Hepatocyte (in vitro differentiated cells): ENCODE data around the gene WLS. TPM values are rescaled to one million over a fixed set of nuclear protein-coding genes. Genes with fewer than 3 reads are reported as not detected.

Experiments
- DNase-seq: peaks from one replicate; pipeline ENCODE4 v3.0.0-alpha.2; 2016; ENCODE audit warnings: low spot score
- H2AFZ ChIP-seq: fragments of 200-600 bp; sonication (generic); 2 replicates; pipeline ENCODE4 v1.6.0; 2016; ENCODE audit warnings: antibody characterized with exemption, mild to moderate bottlenecking
- H3K27ac ChIP-seq: fragments of 200-600 bp; sonication (generic); 2 replicates; pipeline ENCODE4 v1.5.1; 2016; ENCODE audit warnings: mild to moderate bottlenecking
- H3K27me3 ChIP-seq: fragments of 200-600 bp; sonication (generic); 2 replicates; pipeline ENCODE4 v1.6.1; 2016
- H3K36me3 ChIP-seq: fragments of 200-600 bp; sonication (generic); replicated peaks from 2 replicates; pipeline ENCODE4 v1.5.1; 2016; ENCODE audit warnings: low read depth; ENCODE audit not compliant: insufficient read depth
- H3K4me1 ChIP-seq: fragments of 200-600 bp; sonication (generic); 2 replicates; pipeline ENCODE4 v1.5.1; 2016; ENCODE audit warnings: mild to moderate bottlenecking, moderate library complexity; ENCODE audit not compliant: insufficient read depth
- H3K4me2 ChIP-seq: fragments of 200-600 bp; sonication (generic); 2 replicates; pipeline ENCODE4 v1.6.0; 2016
- H3K4me3 ChIP-seq: fragments of 200-600 bp; sonication (generic); 2 replicates; pipeline ENCODE4 v1.5.1; 2016; ENCODE audit warnings: mild to moderate bottlenecking
- H3K79me2 ChIP-seq: fragments of 200-600 bp; sonication (generic); 2 replicates; pipeline ENCODE4 v1.6.0; 2017; ENCODE audit warnings: mild to moderate bottlenecking
- H3K9me2 ChIP-seq: fragments of 200-600 bp; sonication (generic); replicated peaks from 2 replicates; pipeline ENCODE4 v1.6.0; 2017; ENCODE audit warnings: mild to moderate bottlenecking; ENCODE audit not compliant: insufficient read depth
- H3K9me3 ChIP-seq: fragments of 200-600 bp; sonication (generic); 2 replicates; pipeline ENCODE4 v1.5.1; 2016; ENCODE audit warnings: low read depth, mild to moderate bottlenecking
- H4K20me1 ChIP-seq: fragments of 200-600 bp; sonication (generic); 2 replicates; pipeline ENCODE4 v1.6.0; 2016; ENCODE audit warnings: mild to moderate bottlenecking; ENCODE audit not compliant: insufficient read depth, poor library complexity, severe bottlenecking
- EZH2 ChIP-seq: fragments of 200-600 bp; sonication (generic); IDR thresholded peaks from 2 replicates; pipeline ENCODE4 v1.6.1; 2016; ENCODE audit warnings: antibody characterized with exemption, mild to moderate bottlenecking, borderline replicate concordance
- EZH2phosphoT487 ChIP-seq: fragments of 200-600 bp; sonication (generic); IDR thresholded peaks from one replicate; pipeline ENCODE4 v1.6.1; 2018; ENCODE audit warnings: antibody characterized with exemption, mild to moderate bottlenecking, low read depth, moderate library complexity; ENCODE audit not compliant: unreplicated experiment, severe bottlenecking
- WGBS: methylation state at CpG from one replicate; pipeline ENCODE4 v1.1.6; 2016; ENCODE audit warnings: low lambda C conversion rate; ENCODE audit errors: missing lambda C conversion rate; 5-methylcytosine and 5-hydroxymethylcytosine counted together
- polyA plus RNA-seq: library from polyadenylated mRNA; unstranded; fragments of >200 nt; fragmentation: Nextera tagmentation; extraction: Ambion mirVana; gene quantifications from 2 replicates; pipeline ENCODE4 v1.2.1, GENCODE V29; 2016
- total RNA-seq: library from RNA; depleted of rRNA; stranded (reverse); fragments of >200 nt; gene quantifications from 2 replicates; pipeline ENCODE4 v1.2.3, GENCODE V29; 2014
- TF ChIP-seq, protein P1 (sequence below): fragments of 200-600 bp; sonication (generic); IDR thresholded peaks from 2 replicates; pipeline ENCODE4 v1.5.1; 2016; ENCODE audit warnings: antibody characterized with exemption, mild to moderate bottlenecking; ENCODE audit not compliant: poor library complexity

Gene WLS
- total and polyA plus RNA-seq, 2 experiments from 2014 or later = 79.9 to 102 TPM

DNA sequence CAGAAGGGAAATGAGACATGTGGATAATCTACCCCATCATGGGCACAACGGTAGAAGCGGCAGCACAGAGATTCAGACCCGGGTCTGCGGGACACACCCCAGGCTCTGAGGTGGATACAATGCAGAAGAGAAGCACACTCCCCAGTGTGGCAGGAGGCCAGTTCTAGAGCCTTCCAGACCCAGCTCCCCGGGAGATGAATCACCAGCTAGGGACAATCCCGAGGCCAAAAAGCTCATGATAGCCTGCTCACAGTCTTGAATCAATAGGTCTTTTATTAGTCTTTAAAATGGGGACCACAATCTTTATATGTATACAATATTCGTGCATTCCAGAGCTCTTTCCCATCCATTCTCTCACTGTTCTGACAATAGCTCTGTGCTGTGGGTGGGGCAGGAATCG is 124.6 kb downstream of the WLS start:
- Histone ChIP-seq H3K4me2 (no peak overlapping the region), H2AFZ (no peak overlapping the region), H3K27me3 (no peaks in the 10 kb centered on the region)

GRCh38 chr1:68103884-68104554 is 128.3 kb downstream of the WLS start:
- Histone ChIP-seq H3K4me2 (no peak overlapping the region), H3K9me2 (no peaks in the 10 kb centered on the region), H3K36me3 (no peaks in the 10 kb centered on the region), H3K9me3 (no peaks in the 10 kb centered on the region), H3K4me1 (peaks cover 20% of the 10 kb centered on the region), H3K27me3 (no peaks in the 10 kb centered on the region), H3K4me3 (no peak overlapping the region), H2AFZ (no peak overlapping the region), H4K20me1 (no peaks in the 10 kb centered on the region), H3K27ac (peak overlapping the region; percentile 85), H3K79me2 (no peaks in the 10 kb centered on the region)
- 79% methylated on average over 5 of the region's 5 CpGs for WGBS
- DNase-seq = no peak
- TF ChIP-seq EZH2phosphoT487 = no peak
- TF ChIP-seq, protein P1, sequence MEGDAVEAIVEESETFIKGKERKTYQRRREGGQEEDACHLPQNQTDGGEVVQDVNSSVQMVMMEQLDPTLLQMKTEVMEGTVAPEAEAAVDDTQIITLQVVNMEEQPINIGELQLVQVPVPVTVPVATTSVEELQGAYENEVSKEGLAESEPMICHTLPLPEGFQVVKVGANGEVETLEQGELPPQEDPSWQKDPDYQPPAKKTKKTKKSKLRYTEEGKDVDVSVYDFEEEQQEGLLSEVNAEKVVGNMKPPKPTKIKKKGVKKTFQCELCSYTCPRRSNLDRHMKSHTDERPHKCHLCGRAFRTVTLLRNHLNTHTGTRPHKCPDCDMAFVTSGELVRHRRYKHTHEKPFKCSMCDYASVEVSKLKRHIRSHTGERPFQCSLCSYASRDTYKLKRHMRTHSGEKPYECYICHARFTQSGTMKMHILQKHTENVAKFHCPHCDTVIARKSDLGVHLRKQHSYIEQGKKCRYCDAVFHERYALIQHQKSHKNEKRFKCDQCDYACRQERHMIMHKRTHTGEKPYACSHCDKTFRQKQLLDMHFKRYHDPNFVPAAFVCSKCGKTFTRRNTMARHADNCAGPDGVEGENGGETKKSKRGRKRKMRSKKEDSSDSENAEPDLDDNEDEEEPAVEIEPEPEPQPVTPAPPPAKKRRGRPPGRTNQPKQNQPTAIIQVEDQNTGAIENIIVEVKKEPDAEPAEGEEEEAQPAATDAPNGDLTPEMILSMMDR = no peak
- no peak for TF ChIP-seq EZH2

More for the DNA sequence above, 124.6 kb downstream of the WLS start:
- Histone ChIP-seq H3K36me3 (no peaks in the 10 kb centered on the region), H3K9me3 (no peaks in the 10 kb centered on the region), H3K9me2 (no peaks in the 10 kb centered on the region), H3K4me1 (peaks cover 15% of the 10 kb centered on the region), H3K27ac (no peak overlapping the region), H3K4me3 (no peak overlapping the region), H3K79me2 (no peaks in the 10 kb centered on the region), H4K20me1 (no peaks in the 10 kb centered on the region)
- DNase-seq = no peak
- WGBS = 72% methylated on average over 8 of the region's 8 CpGs
- TF ChIP-seq EZH2 = no peak
- TF ChIP-seq EZH2phosphoT487 = no peak
- TF ChIP-seq, protein P1 = no peak

GRCh38 chr1:68103011-68103545 is 129.2 kb downstream of the WLS start:
- WGBS = 69% methylated on average over 5 of the region's 5 CpGs

More at GRCh38 chr1:68103011-68103545, 129.2 kb downstream of the WLS start:
- no peak for DNase-seq
- no peaks in the 10 kb centered on the region for H3K9me2 ChIP-seq
- H3K27ac ChIP-seq = peak overlapping the region; percentile 85
- H2AFZ ChIP-seq = no peak overlapping the region
- H3K9me3 ChIP-seq = no peaks in the 10 kb centered on the region
- no peak overlapping the region for H3K4me3 ChIP-seq
- peaks cover 20% of the 10 kb centered on the region for H3K4me1 ChIP-seq
- TF ChIP-seq EZH2phosphoT487 (no peak), EZH2 (no peak)
- TF ChIP-seq, protein P1 = no peak
- H4K20me1 ChIP-seq = no peaks in the 10 kb centered on the region
- no peaks in the 10 kb centered on the region for H3K79me2 ChIP-seq
- no peaks in the 10 kb centered on the region for H3K27me3 ChIP-seq
- H3K4me2 ChIP-seq = no peak overlapping the region
- H3K36me3 ChIP-seq = no peaks in the 10 kb centered on the region
